Heart left ventricle (tissue), 13 donors: ENCODE data around the gene PCSK2.

Source experiments
- CTCF ChIP-seq, 12 donors: fragments of 200-600 bp; sonication (generic) in 4 of 12; IDR thresholded peaks; one replicate each; pipeline versions ENCODE4 v1.5.0 to v1.8.0; 2018 to 2022; ENCODE audit warnings: antibody characterized with exemption in 12 of 12, mild to moderate bottlenecking in 5 of 12
- POLR2A ChIP-seq, 2 donors: fragments of 450-650 bp; IDR thresholded peaks; one replicate each; pipeline ENCODE4 v1.6.1; 2017; ENCODE audit warnings: antibody characterized with exemption in 2 of 2, mild to moderate bottlenecking in 2 of 2, moderate library complexity in 2 of 2
- donor health status: ischemic (EF 13 %, LVEDD 7.1; RV severe dilation, severe dysfunction).
- donor health status: DM: no; HTN: yes; CAD: no.
- donor health status: DM: no; HTN: no; CAD: no.
- donor health status: ischemic (EF 25% LVEDD 6.9; RV normal size, moderate dysfunction).
- donor health status: ischemic (EF 25% LVEDD 5.7; RV mildly dilated, moderate dysfunction).
- donor health status: ischemic (EF 35%, LVEDD 5.7; RV mildly dilated, moderate dysfunction).
- donor health status: nonischemic (EF 11% LVEDD 7.7; RV severe dilation, severe dysfunction).
- donor health status: DM: yes; HTN: yes; CAD: no.
- donor health status: PGD.
- donor health status: ischemic (EF 29% LVEDD 5.4; RV normal size, mild dysfunction).
- donor health status: nonischemic (EF 23%, LVEDD 6.1; RV moderate dilation, normal function).

GRCh38 chr20:17189976-17190695 lies 36.7 kb upstream of the PCSK2 start:
- no peak for TF ChIP-seq CTCF (IDR thresholded peaks at IDR 0.05)
- no peak for TF ChIP-seq POLR2A (IDR thresholded peaks at IDR 0.05)
